22Rv1 (cell line): Measurements from ENCODE around the gene MYL4.
"Not testable (repeated sequence)": the region's sequence is repeated elsewhere in the genome, so short reads cannot be mapped to it uniquely, and the experiment has no call there.

Source experiments
- H3K27ac ChIP-seq: fragments of 450-650 bp; 2 replicates; pipeline ENCODE4 v1.5.1; 2017
- CTCF ChIP-seq: fragments of 450-650 bp; IDR thresholded peaks from 2 replicates; pipeline ENCODE4 v1.5.1; 2017; ENCODE audit warnings: mild to moderate bottlenecking
- ZFX ChIP-seq: fragments of 450-650 bp; IDR thresholded peaks from 2 replicates; pipeline ENCODE4 v1.6.1; 2017; ENCODE audit warnings: antibody characterized with exemption, borderline replicate concordance

The MYL4 gene

DNA sequence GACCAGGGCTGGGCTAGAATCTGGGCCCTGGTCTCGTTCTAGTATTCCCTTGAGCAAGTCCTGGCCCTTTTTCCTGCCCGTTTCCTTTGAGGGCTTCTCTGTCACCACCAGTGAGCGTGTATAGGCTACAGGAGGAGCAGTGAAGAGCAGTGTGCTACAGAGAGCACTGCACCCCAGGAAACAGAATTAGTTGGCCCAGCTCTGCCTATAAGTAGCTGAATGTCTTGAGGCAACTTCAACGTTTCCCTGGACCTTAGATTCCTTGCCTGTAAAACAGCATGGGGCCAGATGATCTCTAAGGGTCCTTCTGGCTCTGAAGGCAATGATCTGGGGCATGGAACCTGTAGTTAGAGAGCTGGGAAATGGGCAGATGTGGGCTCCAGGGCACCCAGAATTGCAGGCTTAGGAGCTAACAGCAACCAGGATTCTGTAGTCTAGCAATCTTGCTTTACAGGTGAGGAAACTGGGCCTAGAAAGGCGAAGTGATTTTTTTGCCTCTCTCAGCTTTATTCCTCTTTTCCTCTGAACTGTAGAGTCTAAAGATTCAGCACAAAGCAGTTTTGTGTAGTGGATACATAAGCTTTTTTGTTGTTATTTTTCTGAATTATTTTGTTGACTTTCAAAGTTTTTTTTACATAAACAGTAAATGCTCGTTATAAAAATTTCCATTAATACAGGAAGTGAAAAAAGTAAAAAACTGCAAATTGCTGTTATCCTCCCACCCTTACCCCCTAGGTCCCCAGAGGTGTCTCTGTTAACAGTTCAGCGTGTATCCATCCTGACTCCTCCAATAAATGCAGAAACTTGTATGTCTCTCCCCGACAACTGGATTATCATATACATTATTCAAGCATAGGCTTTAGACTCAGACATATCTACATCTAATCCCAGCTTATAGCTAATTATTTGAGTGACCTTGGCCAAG lies 1.7 kb upstream of the MYL4 start:
- H3K27ac ChIP-seq, result no peak overlapping the region
- TF ChIP-seq ZFX (no peak), CTCF (no peak)

- no peak for TF ChIP-seq CTCF
- TF ChIP-seq ZFX, result no peak
- H3K27ac ChIP-seq, result no peak overlapping the region
These were observed 351 bp downstream of the MYL4 start for GRCh38 chr17:47209499-47209898.

GRCh38 chr17:47210105-47210504 lies 957 bp downstream of the MYL4 start:
- H3K27ac ChIP-seq, result no peak overlapping the region
- TF ChIP-seq ZFX (no peak), CTCF (no peak)

DNA sequence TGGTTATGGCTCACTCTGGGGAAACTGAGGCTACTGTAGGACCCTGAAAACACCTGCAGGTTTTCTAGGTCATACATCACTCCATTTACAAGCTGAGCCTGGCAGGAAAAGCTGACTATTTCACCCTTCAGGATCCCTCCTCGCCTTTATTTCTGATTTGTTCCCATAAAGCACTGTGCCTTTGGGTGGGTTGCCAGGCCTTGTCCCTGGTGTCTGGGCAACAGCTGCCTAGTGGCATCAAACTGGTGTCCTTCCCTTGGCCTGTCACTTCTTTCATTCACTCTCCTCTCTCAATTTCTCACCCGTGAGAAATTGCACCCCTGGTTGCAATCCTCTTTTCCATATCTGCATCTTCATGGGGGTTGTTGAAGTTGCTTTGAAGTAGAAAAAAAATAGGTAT lies 1.6 kb downstream of the MYL4 start:
- no peak overlapping the region for H3K27ac ChIP-seq
- TF ChIP-seq CTCF (no peak), ZFX (no peak)

DNA sequence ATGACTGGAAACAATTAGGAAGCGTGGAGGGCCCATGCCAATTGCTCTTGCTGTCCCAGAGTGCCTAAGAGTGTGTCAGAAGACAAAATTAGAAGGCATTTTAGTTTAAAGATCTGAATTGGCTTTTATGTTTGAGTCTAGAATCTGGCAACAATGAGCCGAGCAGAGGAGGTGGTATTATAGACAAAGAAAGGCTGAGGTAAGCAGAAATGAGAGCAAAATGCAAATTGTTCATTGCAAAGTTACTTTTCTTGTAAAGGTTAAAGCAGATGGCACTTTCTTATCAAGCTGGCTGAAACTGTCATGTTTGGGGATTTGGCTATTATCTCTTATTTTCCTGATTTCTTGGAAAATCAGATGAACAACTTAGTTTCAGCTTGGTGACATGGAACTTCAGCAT lies 3.3 kb downstream of the MYL4 start:
- no peak overlapping the region for H3K27ac ChIP-seq
- no peak for TF ChIP-seq ZFX

GRCh38 chr17:47213540-47213939 lies 4.4 kb downstream of the MYL4 start:
- TF ChIP-seq CTCF (no peak), ZFX (no peak)
- no peak overlapping the region for H3K27ac ChIP-seq

DNA sequence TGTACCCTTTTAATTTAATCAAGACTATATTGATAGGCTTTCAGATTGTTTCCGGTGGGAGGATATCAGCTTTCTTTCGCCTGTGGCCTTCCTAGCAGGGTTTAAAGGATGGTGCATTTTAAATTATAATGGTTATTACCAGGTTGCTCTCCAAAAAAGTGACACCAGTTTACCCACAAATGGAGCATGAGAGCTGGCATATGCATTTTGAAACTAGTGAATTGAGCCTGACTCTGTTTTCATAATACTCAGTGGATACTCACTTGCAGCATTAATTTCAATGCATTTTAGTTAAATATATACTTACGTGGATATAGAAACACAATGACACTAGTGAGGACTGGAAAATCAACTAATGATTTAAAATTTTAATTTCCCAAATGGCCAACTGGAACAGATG lies 5.8 kb downstream of the MYL4 start:
- TF ChIP-seq CTCF (no peak), ZFX (no peak)
- H3K27ac ChIP-seq, result no peak overlapping the region

- not testable (repeated sequence) for H3K27ac ChIP-seq
These were observed 7.7 kb downstream of the MYL4 start for GRCh38 chr17:47216821-47217220.

DNA sequence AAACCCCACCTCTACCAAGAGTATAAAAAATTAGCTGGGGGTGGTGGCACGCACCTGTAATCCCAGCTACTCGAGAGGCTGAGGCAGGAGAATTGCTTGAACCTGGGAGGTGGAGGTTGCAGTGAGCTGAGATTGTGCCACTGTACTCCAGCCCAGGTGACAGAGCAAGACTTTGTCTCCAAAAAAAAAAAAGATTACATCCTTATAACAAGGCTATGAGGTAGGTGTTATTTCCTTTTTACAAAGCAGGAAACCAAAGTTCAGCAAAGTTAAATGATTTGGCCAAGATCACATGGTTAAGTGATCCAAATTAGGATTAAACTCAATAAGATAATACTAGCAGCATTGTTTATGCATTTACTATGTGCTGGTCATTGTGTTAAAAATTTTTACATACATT lies 8.1 kb downstream of the MYL4 start:
- not testable (repeated sequence) for H3K27ac ChIP-seq
